Iris pigment epithelial cell (primary cell): Measurements from ENCODE around the gene NPB.

Source experiments
- DNase-seq: peaks from one replicate; pipeline ENCODE4 v3.0.0-alpha.2; 2011; ENCODE audit warnings: low read depth

NPB gene

DNA sequence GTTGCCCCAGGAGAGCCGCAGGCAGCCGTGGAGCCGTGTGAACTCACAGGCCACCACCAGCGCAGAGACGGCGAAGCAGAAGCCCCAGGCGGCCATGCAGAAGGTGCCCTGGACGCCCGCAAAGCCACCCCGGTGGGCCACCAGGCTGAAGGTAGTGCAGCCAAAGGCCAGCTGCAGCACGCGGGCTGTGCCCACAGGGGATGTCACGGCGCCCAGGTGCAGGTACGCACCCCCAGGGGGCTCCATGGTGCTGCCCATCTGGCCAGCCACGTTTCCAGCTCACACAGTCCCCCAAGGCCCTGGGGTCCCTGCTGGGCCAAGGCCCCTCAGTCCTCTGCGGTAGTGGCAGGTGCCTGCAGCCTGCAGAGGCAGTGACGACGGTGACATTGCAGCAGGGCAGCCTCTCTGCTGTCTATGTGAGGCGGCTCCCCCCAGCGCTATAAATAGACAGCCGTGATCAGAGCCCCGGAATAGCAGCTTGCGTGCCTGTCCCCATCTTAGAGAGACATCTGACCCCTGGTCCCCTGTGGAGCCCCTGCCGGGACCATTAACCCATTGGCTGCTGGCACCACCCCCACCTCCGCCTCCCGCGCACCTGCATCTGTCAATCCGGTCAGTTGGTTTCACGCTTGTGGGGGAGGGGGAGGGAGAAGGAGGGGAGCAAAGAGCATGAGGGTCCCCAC lies 39.6 kb downstream of the NPB start:
- DNase-seq = no peak

DNA sequence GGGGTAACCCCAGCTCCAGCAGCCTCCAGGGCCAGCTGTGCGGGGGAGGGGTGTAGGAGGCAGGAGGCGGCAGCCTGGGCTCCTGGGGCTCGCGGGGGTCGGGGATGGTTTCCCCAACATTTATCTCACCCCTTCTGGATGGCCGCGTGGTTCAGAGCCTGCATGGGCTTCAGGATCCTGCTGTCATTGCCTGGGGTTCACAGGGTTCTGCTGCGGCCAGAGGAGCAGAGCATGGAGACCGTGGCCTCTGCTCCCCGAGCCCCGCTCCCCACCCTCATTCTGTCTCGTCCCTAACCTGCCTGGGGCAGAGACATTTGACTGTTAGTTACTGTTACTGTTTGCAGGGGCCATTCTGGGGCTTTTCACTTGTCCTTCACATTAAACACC lies 40.1 kb downstream of the NPB start:
- no peak for DNase-seq

- DNase-seq = no peak
Observed at GRCh38 chr17:81944858-81945257, 42.8 kb downstream of the NPB start.

- DNase-seq = no peak
Observed at GRCh38 chr17:81947189-81947588, 45.2 kb downstream of the NPB start, which contains the start of gene MYADML2. Gene MYADML2, minus strand, starts transcription at chr17:81947233. Its CDS starts 5,492 bp downstream, at chr17:81941741.

DNA sequence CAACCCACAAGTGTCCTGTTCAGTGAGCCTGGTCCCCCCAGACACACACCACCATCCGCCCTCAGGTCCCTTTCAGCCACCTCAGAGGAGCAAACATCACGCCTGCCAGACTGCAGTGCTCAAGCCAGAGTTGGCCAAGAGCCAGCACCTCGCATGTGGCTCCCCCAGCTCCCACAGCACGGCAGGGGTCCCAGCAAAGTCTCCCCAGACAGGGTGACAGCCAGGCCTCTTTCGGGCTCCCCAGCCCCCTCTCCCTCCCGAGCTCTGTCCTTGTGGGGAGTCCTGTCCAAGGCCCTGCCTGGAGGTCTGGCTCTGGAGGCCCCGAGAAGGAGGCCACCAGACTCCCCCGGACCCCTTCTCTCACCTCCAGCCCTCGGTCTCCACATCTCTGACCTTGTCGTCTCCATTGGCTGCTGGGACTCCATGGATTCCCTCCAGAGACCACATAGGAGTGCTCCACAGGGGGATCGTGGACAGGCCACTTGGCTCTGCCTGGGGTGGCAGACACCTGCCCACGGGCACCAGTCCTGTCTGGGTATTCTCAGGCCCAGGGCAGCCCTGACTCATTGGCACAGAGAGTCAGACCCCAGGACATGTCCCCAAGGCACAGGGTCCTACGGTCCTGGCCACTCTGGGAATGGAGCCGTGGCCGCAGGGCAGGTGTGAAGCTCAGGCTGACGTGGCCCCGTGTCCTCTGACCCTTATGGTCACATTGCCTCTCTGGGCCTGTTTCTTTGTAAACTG lies 46.8 kb downstream of the NPB start:
- DNase-seq = no peak

DNA sequence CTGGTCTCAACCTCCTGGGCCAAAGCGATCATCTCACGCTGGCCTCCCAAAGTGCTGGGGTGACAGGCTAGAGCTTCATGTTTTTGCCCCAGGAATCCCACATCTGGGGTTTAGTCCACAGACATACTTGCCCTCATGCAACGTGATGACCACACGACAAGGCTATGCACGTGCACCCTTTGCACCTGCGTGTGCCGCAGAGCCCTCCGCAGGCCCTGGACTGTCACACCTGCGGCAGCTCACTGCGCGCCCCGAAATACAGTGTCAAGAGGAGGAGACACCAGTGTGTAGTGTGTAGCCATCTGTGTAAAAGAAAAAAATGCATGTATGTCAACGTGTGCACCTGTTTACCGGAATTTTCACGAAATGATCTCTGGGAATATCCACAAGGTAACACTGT lies 48.5 kb downstream of the NPB start:
- DNase-seq = no peak

DNA sequence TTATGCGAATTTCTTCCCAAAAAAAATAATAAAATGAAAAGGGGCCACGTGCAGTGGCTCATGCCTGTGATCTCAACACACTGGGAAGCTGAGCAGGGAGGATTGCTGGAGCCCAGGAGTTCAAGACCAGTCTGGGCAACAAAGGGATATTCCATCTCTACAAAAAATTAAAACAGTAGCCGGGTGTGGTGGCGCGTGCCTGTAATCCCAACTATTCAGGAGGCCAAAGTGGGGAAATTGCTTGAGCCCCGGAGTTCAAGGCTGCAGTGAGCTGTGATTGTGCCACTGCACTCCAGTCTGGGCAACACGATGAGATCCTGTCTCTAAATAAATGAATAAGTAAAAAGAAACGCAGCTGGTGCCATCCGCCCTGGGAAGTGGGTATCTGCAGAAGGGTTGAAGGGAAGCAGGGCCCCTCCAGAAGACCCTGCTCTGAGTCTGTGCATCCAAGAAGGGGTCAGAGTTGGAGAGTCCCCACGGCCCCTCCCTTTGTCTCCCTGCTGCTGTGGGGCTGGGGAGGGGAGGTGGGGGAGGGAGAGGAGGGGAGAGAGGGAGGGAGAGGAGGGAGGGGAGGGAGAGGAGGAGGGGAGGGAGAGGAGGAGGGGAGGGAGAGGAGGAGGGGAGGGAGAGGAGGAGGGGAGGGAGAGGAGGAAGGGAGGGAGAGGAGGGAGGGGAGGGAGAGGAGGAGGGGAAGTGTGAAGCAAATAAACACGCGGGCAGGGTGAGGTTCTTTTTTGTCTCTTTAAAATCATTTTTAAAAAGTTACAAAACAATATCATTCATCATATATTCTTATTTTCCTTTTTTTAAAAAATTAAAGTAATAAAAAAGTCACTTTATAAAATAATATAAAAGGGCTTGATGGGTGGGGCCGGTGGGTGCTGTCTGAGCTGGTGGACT lies 50.0 kb downstream of the NPB start:
- no peak for DNase-seq
